Loucy (cell line): ENCODE measurements around the gene HOXC11.

Source experiments
- H2AFZ ChIP-seq: fragments of 200-600 bp; sonication (generic); 2 replicates; pipeline ENCODE4 v1.6.0; 2016; ENCODE audit warnings: antibody characterized with exemption, mild to moderate bottlenecking, low read length, moderate library complexity
- H3F3A ChIP-seq: fragments of 200-600 bp; 2 replicates; pipeline ENCODE4 v1.6.0; 2016; ENCODE audit warnings: antibody characterized with exemption, low read depth, mild to moderate bottlenecking
- H3K27me3 ChIP-seq: fragments of 200-600 bp; sonication (generic); 2 replicates; pipeline ENCODE4 v1.6.1; 2014; ENCODE audit warnings: low read length, mild to moderate bottlenecking; ENCODE audit not compliant: insufficient read depth, poor library complexity, severe bottlenecking
- H3K36me3 ChIP-seq: fragments of 200-600 bp; sonication (generic); 2 replicates; pipeline ENCODE4 v1.6.1; 2016; ENCODE audit warnings: low read length; ENCODE audit not compliant: insufficient read depth
- H3K4me1 ChIP-seq: fragments of 200-600 bp; sonication (generic); 2 replicates; pipeline ENCODE4 v1.5.1; 2014; ENCODE audit warnings: low read length, mild to moderate bottlenecking; ENCODE audit not compliant: insufficient read depth, poor library complexity, severe bottlenecking
- H3K4me2 ChIP-seq: fragments of 200-600 bp; sonication (generic); 2 replicates; pipeline ENCODE4 v1.6.0; 2014; ENCODE audit warnings: antibody characterized with exemption, low read length, low read depth, mild to moderate bottlenecking; ENCODE audit not compliant: poor library complexity, severe bottlenecking
- H3K4me3 ChIP-seq: fragments of 200-600 bp; sonication (generic); 2 replicates; pipeline ENCODE4 v1.5.1; 2014; ENCODE audit warnings: low read length, mild to moderate bottlenecking, mixed read lengths; ENCODE audit not compliant: poor library complexity, severe bottlenecking
- H3K79me2 ChIP-seq: fragments of 200-600 bp; sonication (generic); 2 replicates; pipeline ENCODE4 v1.6.1; 2014; ENCODE audit warnings: low read length; ENCODE audit not compliant: insufficient read depth
- H3K9ac ChIP-seq: fragments of 200-600 bp; sonication (generic); 2 replicates; pipeline ENCODE4 v1.6.0; 2014; ENCODE audit warnings: mild to moderate bottlenecking, low read depth, low read length, moderate library complexity; ENCODE audit not compliant: poor library complexity, severe bottlenecking
- H3K9me2 ChIP-seq: fragments of 200-600 bp; sonication (generic); replicated peaks from 2 replicates; pipeline ENCODE4 v1.6.1; 2016; ENCODE audit warnings: low read depth, low read length, mixed read lengths
- H3K9me3 ChIP-seq: fragments of 200-600 bp; sonication (generic); 2 replicates; pipeline ENCODE4 v1.6.1; 2014; ENCODE audit warnings: mild to moderate bottlenecking, antibody characterized with exemption, low read length, low read depth; ENCODE audit not compliant: insufficient read depth
- H4K20me1 ChIP-seq: fragments of 200-600 bp; sonication (generic); 2 replicates; pipeline ENCODE4 v1.6.0; 2014; ENCODE audit warnings: antibody characterized with exemption, low read length, mild to moderate bottlenecking; ENCODE audit not compliant: insufficient read depth, poor library complexity, severe bottlenecking
- EZH2phosphoT487 ChIP-seq: fragments of 200-600 bp; IDR thresholded peaks from 2 replicates; pipeline ENCODE4 v1.6.1; 2018; ENCODE audit warnings: antibody characterized with exemption, mild to moderate bottlenecking, moderate library complexity, borderline replicate concordance
- TF ChIP-seq, protein P1 (sequence below): fragments of 200-600 bp; sonication (generic); conservative IDR thresholded peaks from 2 replicates; pipeline ENCODE4 v1.5.1; 2014; ENCODE audit warnings: mild to moderate bottlenecking, antibody characterized with exemption, low read length

Gene HOXC11

GRCh38 chr12:53972722-53973235 lies at the start of gene HOXC11:
Gene HOXC11 (plus strand): TSS chr12:53973126. CDS start chr12:53973242, 116 bp downstream.
- Histone ChIP-seq H3F3A (no peaks in the 10 kb centered on the region), H3K9me2 (no peaks in the 10 kb centered on the region), H3K4me2 (no peak within 1 kb of the TSS), H3K79me2 (no peaks in the 10 kb centered on the region), H3K9ac (no peak within 1 kb of the TSS), H3K4me3 (no peak within 1 kb of the TSS), H3K4me1 (peaks cover 2% of the 10 kb centered on the region), H3K27me3 (no peaks in the 10 kb centered on the region), H3K36me3 (no peaks in the 10 kb centered on the region), H2AFZ (no peak within 1 kb of the TSS), H4K20me1 (no peaks in the 10 kb centered on the region), H3K9me3 (no peaks in the 10 kb centered on the region)
- TF ChIP-seq, protein P1, sequence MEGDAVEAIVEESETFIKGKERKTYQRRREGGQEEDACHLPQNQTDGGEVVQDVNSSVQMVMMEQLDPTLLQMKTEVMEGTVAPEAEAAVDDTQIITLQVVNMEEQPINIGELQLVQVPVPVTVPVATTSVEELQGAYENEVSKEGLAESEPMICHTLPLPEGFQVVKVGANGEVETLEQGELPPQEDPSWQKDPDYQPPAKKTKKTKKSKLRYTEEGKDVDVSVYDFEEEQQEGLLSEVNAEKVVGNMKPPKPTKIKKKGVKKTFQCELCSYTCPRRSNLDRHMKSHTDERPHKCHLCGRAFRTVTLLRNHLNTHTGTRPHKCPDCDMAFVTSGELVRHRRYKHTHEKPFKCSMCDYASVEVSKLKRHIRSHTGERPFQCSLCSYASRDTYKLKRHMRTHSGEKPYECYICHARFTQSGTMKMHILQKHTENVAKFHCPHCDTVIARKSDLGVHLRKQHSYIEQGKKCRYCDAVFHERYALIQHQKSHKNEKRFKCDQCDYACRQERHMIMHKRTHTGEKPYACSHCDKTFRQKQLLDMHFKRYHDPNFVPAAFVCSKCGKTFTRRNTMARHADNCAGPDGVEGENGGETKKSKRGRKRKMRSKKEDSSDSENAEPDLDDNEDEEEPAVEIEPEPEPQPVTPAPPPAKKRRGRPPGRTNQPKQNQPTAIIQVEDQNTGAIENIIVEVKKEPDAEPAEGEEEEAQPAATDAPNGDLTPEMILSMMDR: no peak
- no peak for TF ChIP-seq EZH2phosphoT487

GRCh38 chr12:53924521-53925405 lies 48.2 kb upstream of the HOXC11 start:
- H3K9me2 ChIP-seq: no peaks in the 10 kb centered on the region
- no peaks in the 10 kb centered on the region for H3K27me3 ChIP-seq
- no peak overlapping the region for H2AFZ ChIP-seq
- H3K79me2 ChIP-seq: no peaks in the 10 kb centered on the region
- no peak overlapping the region for H3K4me2 ChIP-seq
- no peaks in the 10 kb centered on the region for H3K4me1 ChIP-seq
- no peaks in the 10 kb centered on the region for H4K20me1 ChIP-seq
- no peak overlapping the region for H3K4me3 ChIP-seq
- no peak overlapping the region for H3K9ac ChIP-seq
- H3K9me3 ChIP-seq: no peaks in the 10 kb centered on the region
- H3F3A ChIP-seq: no peaks in the 10 kb centered on the region
- TF ChIP-seq, protein P1: no peak
- TF ChIP-seq EZH2phosphoT487: no peak
- no peaks in the 10 kb centered on the region for H3K36me3 ChIP-seq

GRCh38 chr12:53927220-53928029 lies 45.5 kb upstream of the HOXC11 start:
- Histone ChIP-seq H3K27me3 (peaks cover 8% of the 10 kb centered on the region), H3K9ac (no peak overlapping the region), H3K4me2 (no peak overlapping the region)

More at GRCh38 chr12:53927220-53928029, 45.5 kb upstream of the HOXC11 start:
- no peak overlapping the region for H3K4me3 ChIP-seq
- H3K9me2 ChIP-seq: no peaks in the 10 kb centered on the region
- H3K79me2 ChIP-seq: no peaks in the 10 kb centered on the region
- no peak for TF ChIP-seq EZH2phosphoT487
- TF ChIP-seq, protein P1: no peak
- no peaks in the 10 kb centered on the region for H3K9me3 ChIP-seq
- H2AFZ ChIP-seq: no peak overlapping the region
- no peaks in the 10 kb centered on the region for H3K4me1 ChIP-seq
- H3F3A ChIP-seq: no peaks in the 10 kb centered on the region
- H4K20me1 ChIP-seq: no peaks in the 10 kb centered on the region
- H3K36me3 ChIP-seq: no peaks in the 10 kb centered on the region
